Inflammatory macrophage (primary cell): ENCODE data around the gene PITPNM1.
"Not testable (repeated sequence)": the region's sequence is repeated elsewhere in the genome, so short reads cannot be mapped to it uniquely, and the experiment has no call there.

Source experiments
- DNase-seq, 2 donors: peaks; one replicate each; pipeline ENCODE4 v3.0.0-alpha.2; 2020 to 2022

The PITPNM1 gene

DNA sequence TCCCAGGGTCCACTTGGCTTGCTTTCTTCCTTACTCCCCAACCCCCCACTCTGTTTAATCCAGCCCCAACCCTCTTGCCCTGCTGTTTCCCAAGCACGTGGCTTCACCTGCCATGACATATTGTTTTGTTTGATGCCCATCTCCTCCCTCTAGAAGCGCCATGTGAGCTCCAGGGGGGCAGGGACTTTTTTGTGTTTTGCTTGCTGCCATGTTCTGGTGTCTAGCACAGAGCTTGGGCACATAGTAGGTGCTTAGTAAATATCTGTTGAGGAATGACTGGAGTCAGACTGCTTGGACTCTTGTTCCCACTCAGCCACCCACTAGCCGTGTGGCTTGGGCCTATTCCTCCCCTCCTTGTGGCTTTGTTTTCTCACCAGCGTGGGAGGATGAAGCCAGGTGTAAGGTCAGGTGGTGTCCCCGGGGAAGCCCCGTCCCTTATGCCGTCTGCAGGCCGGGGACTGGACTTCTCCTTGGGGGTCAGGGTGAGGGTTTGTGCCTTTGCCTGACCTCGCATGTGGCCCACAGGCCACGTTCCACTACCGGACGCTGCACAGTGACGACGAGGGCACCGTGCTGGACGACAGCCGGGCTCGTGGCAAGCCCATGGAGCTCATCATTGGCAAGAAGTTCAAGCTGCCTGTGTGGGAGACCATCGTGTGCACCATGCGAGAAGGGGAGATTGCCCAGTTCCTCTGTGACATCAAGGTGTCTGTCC lies 18.5 kb downstream of the PITPNM1 start:
- DNase-seq = no peak

GRCh38 chr11:67485873-67486361 lies 19.2 kb downstream of the PITPNM1 start:
- not testable (repeated sequence) for DNase-seq

GRCh38 chr11:67484847-67485311 lies 20.3 kb downstream of the PITPNM1 start:
- DNase-seq = peak; percentile 60 to 68

- DNase-seq = no peak
Observed at GRCh38 chr11:67483831-67484665, 21.1 kb downstream of the PITPNM1 start.

DNA sequence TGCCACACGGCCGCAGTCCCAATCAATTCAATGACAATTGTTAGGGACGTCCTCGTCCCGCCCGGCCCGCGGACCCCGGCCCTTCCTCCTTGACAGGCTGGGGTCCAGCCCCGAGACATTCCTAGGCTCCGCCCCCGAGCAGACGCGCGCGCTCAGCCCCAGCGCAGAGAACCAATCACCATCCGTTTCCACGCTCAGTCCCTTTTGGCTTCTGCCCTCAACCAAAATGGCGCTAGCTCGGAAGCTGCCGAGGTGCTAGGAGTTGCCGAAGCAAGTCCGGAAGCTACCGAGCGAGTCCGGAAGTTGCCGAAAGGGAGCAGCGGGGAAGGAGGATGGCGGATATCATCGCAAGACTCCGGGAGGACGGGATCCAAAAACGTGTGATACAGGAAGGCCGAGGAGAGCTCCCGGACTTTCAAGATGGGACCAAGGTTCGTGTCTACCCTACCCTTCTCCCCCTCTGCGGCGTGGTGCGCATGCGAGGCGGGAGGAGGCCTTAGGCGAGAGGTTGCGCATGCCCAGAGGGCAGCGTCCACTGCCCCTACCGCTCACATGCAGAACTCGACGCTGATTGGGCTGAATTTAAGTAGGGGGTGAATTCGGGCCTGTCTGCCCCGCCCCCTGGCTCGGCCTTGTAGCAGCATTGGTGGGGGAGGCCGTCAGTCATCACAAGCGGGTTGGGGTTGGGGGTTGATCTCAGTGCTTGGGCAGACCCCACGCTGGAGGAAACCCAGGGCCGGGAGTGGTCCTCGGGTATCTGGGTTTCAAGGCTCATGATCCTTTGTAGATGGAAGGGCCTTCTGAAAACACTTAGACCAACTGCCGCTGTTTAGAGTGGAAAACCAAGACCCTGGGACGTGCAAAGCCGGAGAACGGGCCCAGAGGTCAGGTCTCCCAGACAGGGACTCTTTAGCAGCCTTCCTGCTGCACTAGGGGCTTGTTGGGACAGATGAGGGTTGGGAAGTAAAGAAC lies 22.1 kb downstream of the PITPNM1 start, which contains the start of gene AIP:
Gene AIP (plus strand): TSS at position 200 of the 972 bp plus-strand sequence. CDS start 133 bp downstream, at position 333.
- DNase-seq = peak; percentile 99

DNA sequence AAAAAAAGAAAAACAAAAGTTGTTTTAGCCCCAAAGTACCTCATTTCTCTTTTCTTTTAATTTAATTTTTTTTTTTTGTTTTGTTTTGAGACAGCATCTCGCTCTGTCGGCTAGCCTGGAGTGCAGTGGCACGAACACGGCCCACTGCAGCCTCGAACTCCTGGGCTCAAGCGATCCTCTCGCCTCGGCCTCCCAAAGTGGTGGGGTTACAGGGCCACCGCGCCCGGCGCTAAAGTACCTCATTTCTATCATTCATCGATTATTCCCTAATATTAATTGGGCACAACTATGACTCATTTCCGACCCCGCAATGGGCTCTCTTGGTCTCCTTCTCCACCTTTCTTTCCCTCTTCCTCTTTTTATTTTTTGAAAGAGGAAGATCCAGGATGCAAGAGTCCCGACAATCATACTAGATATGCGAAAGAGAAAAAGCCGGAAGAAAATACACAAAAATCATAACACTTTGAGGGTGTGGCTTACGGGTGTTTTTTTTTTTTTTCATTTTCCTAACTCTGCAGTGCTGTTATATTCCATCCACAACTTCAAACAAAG lies 22.8 kb downstream of the PITPNM1 start:
- peak in 1 of 2 donors; percentile 77 for DNase-seq

DNA sequence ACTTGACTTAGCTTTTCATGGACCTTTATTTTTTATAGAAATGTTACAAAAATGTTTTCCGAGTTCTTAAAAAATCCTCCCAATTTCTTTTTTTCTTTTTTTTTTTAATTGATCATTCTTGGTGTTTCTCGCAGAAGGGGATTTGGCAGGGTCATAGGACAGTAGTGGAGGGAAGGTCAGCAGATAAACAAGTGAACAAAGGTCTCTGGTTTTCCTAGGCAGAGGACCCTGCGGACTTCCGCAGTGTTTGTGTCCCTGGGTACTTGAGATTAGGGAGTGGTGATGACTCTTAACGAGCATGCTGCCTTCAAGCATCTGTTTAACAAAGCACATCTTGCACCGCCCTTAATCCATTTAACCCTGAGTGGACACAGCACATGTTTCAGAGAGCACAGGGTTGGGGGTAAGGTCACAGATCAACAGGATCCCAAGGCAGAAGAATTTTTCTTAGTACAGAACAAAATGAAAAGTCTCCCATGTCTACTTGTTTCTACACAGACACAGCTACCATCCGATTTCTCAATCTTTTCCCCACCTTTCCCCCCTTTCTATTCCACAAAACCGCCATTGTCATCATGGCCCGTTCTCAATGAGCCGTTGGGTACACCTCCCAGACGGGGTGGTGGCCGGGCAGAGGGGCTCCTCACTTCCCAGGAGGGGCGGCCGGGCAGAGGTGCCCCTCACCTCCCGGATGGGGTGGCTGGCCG lies 27.7 kb downstream of the PITPNM1 start:
- DNase-seq = not testable (repeated sequence)

- DNase-seq = not testable (repeated sequence)
Observed at GRCh38 chr11:67476692-67477091, 28.5 kb downstream of the PITPNM1 start.

DNA sequence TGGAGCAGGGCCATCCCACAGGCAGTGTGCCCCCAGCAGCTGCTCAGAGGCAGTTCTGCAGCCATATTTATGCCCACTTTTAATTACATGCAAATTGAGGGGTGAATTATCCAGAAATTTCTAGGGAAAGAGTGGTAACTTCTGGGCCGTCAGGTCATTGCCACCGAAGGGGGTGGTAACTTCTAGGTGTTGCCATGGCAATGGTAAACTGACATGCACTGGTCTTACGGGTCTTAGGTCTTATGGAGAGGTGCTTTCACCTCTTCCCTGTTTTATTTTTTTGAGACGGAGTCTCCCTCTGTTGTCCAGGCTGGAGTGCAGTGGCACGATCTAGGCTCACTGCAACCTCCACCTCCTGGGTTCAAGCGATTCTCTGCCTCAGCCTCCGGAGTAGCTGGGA lies 32.3 kb downstream of the PITPNM1 start:
- no peak for DNase-seq

- DNase-seq = no peak
Observed at GRCh38 chr11:67470337-67471002, 34.7 kb downstream of the PITPNM1 start.

DNA sequence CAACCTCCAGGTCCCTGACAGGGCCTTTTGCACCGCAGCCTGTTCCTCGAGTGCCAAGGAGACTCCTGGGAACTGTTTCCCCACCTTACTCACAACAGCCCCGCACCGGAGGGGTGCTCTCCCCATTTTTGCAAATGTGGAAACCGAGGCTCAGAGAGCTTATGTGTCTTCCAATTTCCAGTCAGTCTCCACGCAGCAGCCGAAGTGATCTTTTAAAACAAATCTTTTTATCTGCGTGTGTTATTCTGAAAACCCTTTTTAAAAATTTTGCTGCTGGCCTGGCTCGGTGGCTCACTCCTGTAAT lies 35.7 kb downstream of the PITPNM1 start:
- DNase-seq = peak in 1 of 2 donors; percentile 3

DNA sequence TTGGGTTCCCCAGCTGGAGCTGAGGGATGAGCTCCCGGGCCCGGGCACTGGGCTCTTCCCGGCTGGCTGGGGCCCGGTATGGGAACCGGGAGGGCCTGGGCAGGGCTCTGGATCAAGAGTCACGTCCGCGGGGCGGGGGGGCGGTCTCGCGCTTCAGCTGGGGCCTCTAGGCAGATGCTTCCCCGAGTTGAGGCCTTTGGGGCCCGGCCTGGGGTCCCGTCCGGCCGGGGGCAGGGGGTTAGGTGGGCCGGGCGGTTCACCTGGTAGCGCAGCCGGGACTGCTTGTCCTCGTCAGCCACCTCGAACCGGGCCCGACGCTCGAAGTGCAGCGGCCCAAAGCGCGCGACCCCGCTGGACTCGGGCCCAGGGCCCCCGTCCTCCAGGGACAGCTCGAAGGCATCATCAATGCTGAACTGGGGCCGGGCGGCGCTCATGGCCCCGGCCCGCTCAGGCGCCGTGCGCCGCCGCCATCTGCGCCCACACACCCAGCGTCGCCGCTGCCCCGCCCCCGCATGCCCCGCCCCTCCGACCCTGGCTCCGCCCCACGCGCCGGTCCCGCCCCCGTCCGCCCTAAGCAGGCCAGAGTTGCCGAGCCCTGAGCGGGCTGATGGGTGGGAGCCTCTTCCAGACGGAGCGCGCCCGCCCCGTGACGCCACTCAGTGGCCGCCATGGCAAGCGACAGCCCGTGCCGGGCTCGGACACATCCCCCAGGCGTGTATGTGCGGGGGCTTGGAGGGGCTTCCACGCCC lies 36.2 kb downstream of the PITPNM1 start, which contains the start of gene TMEM134:
Gene TMEM134 (minus strand): TSS at position 493 of the 749 bp plus-strand sequence. CDS start 59 bp downstream, at position 434.
- DNase-seq = peak; percentile 91 to 96

- DNase-seq = no peak
Observed at GRCh38 chr11:67468456-67468758, 36.8 kb downstream of the PITPNM1 start.

- DNase-seq = no peak
Observed at GRCh38 chr11:67468056-67468455, 37.1 kb downstream of the PITPNM1 start.

DNA sequence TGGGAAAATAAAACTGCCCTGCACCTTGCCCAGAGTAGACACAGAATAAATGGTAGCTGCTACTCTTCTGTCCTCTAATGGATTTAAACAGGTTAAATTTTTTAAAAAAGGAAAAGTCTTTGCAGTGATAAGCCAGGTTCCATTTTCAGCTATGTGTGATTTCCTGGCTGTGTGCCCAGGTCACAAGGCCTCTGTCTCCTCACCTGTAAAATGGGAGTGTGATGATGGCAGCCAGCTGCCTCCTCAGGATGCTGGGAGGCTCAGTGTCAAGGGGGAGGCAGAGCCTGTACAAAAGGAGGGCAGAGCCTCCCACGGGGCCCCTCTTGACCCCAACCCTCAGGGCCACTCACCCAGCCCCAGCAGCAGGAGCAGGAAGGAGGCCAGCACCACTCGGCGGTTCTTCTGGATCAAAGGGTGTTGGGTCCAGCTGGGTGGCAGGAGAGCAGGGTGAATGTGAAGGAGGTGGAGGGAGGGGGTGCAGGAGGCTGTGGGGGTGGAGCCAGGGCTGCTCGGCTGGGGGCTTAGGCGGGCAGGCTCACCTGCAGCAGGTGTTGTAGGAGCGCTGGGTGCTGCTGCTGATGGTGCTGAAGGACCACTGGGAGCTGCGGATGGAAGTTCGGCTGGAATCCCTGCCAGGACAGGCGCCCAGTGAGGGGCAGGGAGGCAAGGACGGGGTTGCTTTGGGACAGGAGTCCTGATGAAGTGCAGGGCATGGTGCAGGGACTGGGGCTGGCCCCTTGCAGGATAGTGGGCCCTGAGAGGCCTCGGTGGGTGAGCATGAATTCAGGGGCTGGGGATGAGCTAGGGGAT lies 38.0 kb downstream of the PITPNM1 start:
- no peak for DNase-seq

DNA sequence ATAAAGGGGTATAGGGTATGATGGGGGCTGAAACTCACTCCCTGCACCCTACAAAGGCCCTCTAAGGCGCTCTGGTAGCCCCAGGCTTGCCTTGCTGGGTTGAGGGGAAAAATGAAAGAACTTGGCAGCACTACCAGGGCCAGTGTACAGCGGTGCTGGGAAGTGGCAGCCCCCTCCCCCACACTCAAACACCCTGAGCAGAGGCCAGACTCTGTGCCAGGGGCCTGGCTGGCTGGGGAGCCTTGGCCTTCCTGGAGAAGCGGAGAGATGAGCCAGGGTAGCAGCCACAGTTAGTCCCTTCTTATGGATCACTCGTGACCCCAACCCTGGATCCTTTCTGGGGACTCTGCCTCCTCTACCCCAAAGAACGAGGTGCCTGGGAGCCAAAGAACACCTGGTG lies 38.8 kb downstream of the PITPNM1 start:
- DNase-seq = no peak

DNA sequence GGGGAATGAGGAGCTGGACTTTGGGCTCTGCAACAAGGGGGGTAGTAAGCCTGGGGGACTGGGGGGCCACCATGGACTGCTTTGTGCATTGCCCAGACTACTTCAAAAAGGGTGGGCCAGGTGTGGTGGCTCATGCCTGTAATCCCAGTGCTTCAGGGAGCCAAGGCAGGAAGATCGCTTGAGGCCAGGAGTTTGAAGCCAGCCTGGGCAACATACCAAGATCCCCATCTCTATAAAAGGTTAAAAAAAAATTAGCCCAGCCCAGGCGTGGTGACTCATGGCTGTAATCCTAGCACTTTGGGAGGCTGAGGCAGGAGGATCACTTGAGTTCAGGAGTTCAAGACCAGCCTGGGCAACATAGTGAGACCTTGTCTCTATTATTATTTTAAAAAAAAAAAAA lies 39.6 kb downstream of the PITPNM1 start:
- not testable (repeated sequence) for DNase-seq

DNA sequence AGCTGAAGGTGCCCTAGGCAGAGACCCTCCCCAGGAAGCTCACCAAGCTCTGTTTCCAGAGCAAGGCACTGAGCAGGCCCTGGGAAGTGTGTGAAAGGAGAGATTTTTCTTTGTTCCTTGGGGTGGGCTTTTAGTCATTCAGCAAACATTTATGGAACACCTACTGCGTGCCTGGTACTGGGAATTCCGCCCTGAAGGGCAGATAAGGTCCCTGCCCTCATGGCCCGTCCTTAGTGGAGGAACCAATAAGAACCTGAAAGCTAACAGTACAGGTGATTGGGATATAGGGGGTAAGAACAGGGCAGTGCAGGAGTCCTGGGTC lies 40.0 kb downstream of the PITPNM1 start:
- no peak for DNase-seq

DNA sequence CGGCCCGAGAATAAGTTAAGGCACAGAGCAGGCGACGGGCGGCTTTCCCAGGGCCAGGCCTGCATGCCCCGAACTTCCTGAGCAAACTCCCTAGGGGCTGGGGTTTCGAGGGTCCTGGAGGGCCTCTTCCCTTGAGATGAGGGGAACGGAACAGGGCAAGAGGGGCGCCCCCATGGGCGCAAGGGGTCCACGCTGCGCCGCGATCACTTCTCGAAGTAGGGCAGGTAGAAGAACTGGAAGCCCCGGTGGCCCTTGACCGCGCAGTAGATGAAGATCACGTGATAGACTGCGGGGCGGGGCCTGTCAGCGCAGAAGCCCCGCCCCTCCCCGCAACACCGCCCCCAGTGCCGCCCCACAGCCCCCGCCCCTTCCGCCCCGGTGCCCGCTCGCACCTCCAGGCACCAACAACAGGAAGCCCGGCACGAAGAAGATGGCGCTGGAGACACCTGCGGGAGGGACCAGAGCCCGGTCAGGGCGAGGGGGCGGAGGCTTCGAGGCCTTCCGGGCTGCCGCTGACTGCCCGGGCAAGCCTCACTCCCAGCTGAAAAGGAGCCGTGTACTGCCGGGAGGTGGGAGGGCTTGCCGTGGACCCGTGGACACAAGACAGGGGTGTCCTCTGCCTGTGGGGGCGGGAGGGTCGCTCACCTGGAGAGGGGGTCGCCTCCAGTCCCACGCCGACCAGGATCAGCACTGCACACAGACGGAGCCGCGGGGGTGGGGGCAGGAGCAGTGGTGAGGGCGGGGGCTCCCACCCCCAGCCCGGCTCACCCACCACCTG lies 40.6 kb downstream of the PITPNM1 start:
- peak; percentile 83 to 89 for DNase-seq
